ENCODE results near the gene MTARC2.
A peak's percentile ranks its signal among the peaks of the same experiment; 100 is the strongest.

MTARC2 gene

GRCh38 chr1:220785166-220786056, 37.3 kb downstream of the MTARC2 start:
- Histone ChIP-seq H3K9me3 (ENCODE audit: control insufficient read depth, low read length) (no peaks in the 10 kb centered on the region), H3K4me3 (ENCODE audit: insufficient read depth, low read depth, low read length) (no peak overlapping the region), H3K4me1 (ENCODE audit: control insufficient read depth, insufficient read depth, low read length) (peaks cover 5% of the 10 kb centered on the region), H3K27ac (ENCODE audit: insufficient read depth, low read depth, low read length, poor library complexity, severe bottlenecking) (no peak overlapping the region), H3K36me3 (ENCODE audit: control insufficient read depth, insufficient read depth, low read length) (no peaks in the 10 kb centered on the region), H3K27me3 (ENCODE audit: control insufficient read depth, insufficient read depth, low read length, poor library complexity, severe bottlenecking) (peaks cover 12% of the 10 kb centered on the region)
- WGBS, 2 experiments: 81 to 86% methylated on average over 11 of the region's 11 CpGs

- WGBS, 2 experiments: 19 to 20% methylated on average over 13 of the region's 13 CpGs
- no peak overlapping the region for H3K27ac ChIP-seq (ENCODE audit: insufficient read depth, low read depth, low read length, poor library complexity, severe bottlenecking)
These were observed 37.9 kb downstream of the MTARC2 start for GRCh38 chr1:220786057-220786336.

GRCh38 chr1:220786337-220787068, 38.4 kb downstream of the MTARC2 start, which contains the start of gene MTARC1:
TSS of gene MTARC1 (plus strand) at chr1:220786913. CDS start at chr1:220786945, 32 bp downstream.
- Histone ChIP-seq H3K27ac (ENCODE audit: insufficient read depth, low read depth, low read length, poor library complexity, severe bottlenecking) (no peak within 1 kb of the TSS), H3K27me3 (ENCODE audit: control insufficient read depth, insufficient read depth, low read length, poor library complexity, severe bottlenecking) (peaks cover 12% of the 10 kb centered on the region)
- WGBS, 2 experiments: 1% methylated on average over 54 to 55 of the region's 56 CpGs

More at GRCh38 chr1:220786057-220786336, 37.9 kb downstream of the MTARC2 start:
- H3K4me3 ChIP-seq (ENCODE audit: insufficient read depth, low read depth, low read length): peak overlapping the region; percentile 68
- no peaks in the 10 kb centered on the region for H3K36me3 ChIP-seq (ENCODE audit: control insufficient read depth, insufficient read depth, low read length)
- peaks cover 5% of the 10 kb centered on the region for H3K4me1 ChIP-seq (ENCODE audit: control insufficient read depth, insufficient read depth, low read length)
- H3K27me3 ChIP-seq (ENCODE audit: control insufficient read depth, insufficient read depth, low read length, poor library complexity, severe bottlenecking): peaks cover 12% of the 10 kb centered on the region
- H3K9me3 ChIP-seq (ENCODE audit: control insufficient read depth, low read length): no peaks in the 10 kb centered on the region

DNA sequence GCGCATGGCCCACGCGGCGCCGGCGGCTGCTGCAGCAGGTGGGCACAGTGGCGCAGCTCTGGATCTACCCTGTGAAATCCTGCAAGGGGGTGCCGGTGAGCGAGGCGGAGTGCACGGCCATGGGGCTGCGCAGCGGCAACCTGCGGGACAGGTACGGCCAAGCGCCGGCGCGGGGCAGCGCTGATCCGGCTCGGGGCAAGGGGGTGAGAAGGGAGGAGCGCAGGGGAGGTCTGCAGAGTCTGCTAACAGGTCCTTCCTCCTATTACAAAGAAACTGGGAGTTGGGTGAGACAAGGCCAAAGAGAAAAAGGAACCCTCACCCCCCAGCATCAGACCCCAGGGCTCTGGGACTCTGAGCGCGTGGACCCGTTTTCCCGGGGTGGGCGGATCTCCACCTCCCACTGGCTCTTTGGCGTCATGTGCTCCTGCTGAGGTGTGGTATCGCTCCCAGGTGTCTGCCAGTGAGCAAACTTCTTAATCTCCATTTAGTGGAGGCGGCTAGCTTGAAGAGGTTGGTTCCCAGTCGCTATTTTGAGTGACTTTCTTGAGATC, 39.0 kb downstream of the MTARC2 start:
- no peaks in the 10 kb centered on the region for H3K9me3 ChIP-seq (ENCODE audit: control insufficient read depth, low read length)
- 2% methylated on average over 31 to 32 of the region's 32 CpGs for WGBS, 2 experiments
- H3K36me3 ChIP-seq (ENCODE audit: control insufficient read depth, insufficient read depth, low read length): no peaks in the 10 kb centered on the region
- peaks cover 5% of the 10 kb centered on the region for H3K4me1 ChIP-seq (ENCODE audit: control insufficient read depth, insufficient read depth, low read length)
- peaks cover 12% of the 10 kb centered on the region for H3K27me3 ChIP-seq (ENCODE audit: control insufficient read depth, insufficient read depth, low read length, poor library complexity, severe bottlenecking)
- peak overlapping the region; percentile 68 for H3K4me3 ChIP-seq (ENCODE audit: insufficient read depth, low read depth, low read length)
- H3K27ac ChIP-seq (ENCODE audit: insufficient read depth, low read depth, low read length, poor library complexity, severe bottlenecking): no peak overlapping the region

More at GRCh38 chr1:220786337-220787068, 38.4 kb downstream of the MTARC2 start, which contains the start of gene MTARC1:
- Histone ChIP-seq H3K36me3 (ENCODE audit: control insufficient read depth, insufficient read depth, low read length) (no peaks in the 10 kb centered on the region), H3K9me3 (ENCODE audit: control insufficient read depth, low read length) (no peaks in the 10 kb centered on the region), H3K4me3 (ENCODE audit: insufficient read depth, low read depth, low read length) (peak within 1 kb of the TSS; percentile 68), H3K4me1 (ENCODE audit: control insufficient read depth, insufficient read depth, low read length) (peaks cover 5% of the 10 kb centered on the region)

- Histone ChIP-seq H3K27me3 (ENCODE audit: control insufficient read depth, insufficient read depth, low read length, poor library complexity, severe bottlenecking) (peaks cover 12% of the 10 kb centered on the region), H3K36me3 (ENCODE audit: control insufficient read depth, insufficient read depth, low read length) (no peaks in the 10 kb centered on the region), H3K4me3 (ENCODE audit: insufficient read depth, low read depth, low read length) (no peak overlapping the region), H3K9me3 (ENCODE audit: control insufficient read depth, low read length) (no peaks in the 10 kb centered on the region), H3K27ac (ENCODE audit: insufficient read depth, low read depth, low read length, poor library complexity, severe bottlenecking) (no peak overlapping the region), H3K4me1 (ENCODE audit: control insufficient read depth, insufficient read depth, low read length) (peaks cover 5% of the 10 kb centered on the region)
- WGBS, 2 experiments: 93 to 96% methylated on average over 7 of the region's 7 CpGs
These were observed 40.8 kb downstream of the MTARC2 start for GRCh38 chr1:220788900-220789299.

GRCh38 chr1:220789532-220790147, 41.5 kb downstream of the MTARC2 start:
- H3K9me3 ChIP-seq (ENCODE audit: control insufficient read depth, low read length): no peaks in the 10 kb centered on the region
- H3K36me3 ChIP-seq (ENCODE audit: control insufficient read depth, insufficient read depth, low read length): no peaks in the 10 kb centered on the region
- no peak overlapping the region for H3K4me3 ChIP-seq (ENCODE audit: insufficient read depth, low read depth, low read length)
- H3K4me1 ChIP-seq (ENCODE audit: control insufficient read depth, insufficient read depth, low read length): peaks cover 5% of the 10 kb centered on the region
- WGBS, 2 experiments: 96 to 97% methylated on average over 2 of the region's 2 CpGs
- H3K27ac ChIP-seq (ENCODE audit: insufficient read depth, low read depth, low read length, poor library complexity, severe bottlenecking): no peak overlapping the region
- peaks cover 12% of the 10 kb centered on the region for H3K27me3 ChIP-seq (ENCODE audit: control insufficient read depth, insufficient read depth, low read length, poor library complexity, severe bottlenecking)

- Histone ChIP-seq H3K4me3 (ENCODE audit: insufficient read depth, low read depth, low read length) (no peak overlapping the region), H3K27ac (ENCODE audit: insufficient read depth, low read depth, low read length, poor library complexity, severe bottlenecking) (no peak overlapping the region), H3K36me3 (ENCODE audit: control insufficient read depth, insufficient read depth, low read length) (no peaks in the 10 kb centered on the region), H3K9me3 (ENCODE audit: control insufficient read depth, low read length) (no peaks in the 10 kb centered on the region), H3K27me3 (ENCODE audit: control insufficient read depth, insufficient read depth, low read length, poor library complexity, severe bottlenecking) (peaks cover 8% of the 10 kb centered on the region), H3K4me1 (ENCODE audit: control insufficient read depth, insufficient read depth, low read length) (no peaks in the 10 kb centered on the region)
- WGBS, 2 experiments: 89 to 93% methylated on average over 6 of the region's 6 CpGs
These were observed 43.2 kb downstream of the MTARC2 start for GRCh38 chr1:220791285-220791684.

DNA sequence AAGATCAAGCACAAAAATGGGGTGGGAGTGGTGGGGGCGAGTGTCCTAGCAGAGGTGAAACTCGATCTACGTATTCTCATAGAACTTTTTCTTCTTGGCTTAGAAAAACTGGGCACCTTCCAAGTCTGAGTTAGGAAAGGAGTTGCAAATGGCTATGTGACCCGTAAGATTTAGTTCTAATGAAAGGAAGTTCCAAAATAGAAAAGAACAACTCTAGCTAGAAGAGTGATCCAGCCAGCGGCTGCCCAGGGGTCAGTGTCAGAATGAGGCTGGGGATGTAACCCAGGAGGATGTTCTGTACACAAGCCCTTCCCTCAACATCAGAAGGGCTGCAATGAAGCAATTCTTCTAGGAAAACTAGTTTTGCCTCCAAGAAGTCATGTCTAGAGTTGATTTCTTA, 43.8 kb downstream of the MTARC2 start:
- WGBS, 2 experiments: 94 to 96% methylated on average over 5 of the region's 5 CpGs
- H3K4me1 ChIP-seq (ENCODE audit: control insufficient read depth, insufficient read depth, low read length): no peaks in the 10 kb centered on the region

GRCh38 chr1:220796530-220796929, 48.4 kb downstream of the MTARC2 start:
- Histone ChIP-seq H3K4me1 (ENCODE audit: control insufficient read depth, insufficient read depth, low read length) (no peaks in the 10 kb centered on the region), H3K36me3 (ENCODE audit: control insufficient read depth, insufficient read depth, low read length) (no peaks in the 10 kb centered on the region), H3K9me3 (ENCODE audit: control insufficient read depth, low read length) (no peaks in the 10 kb centered on the region), H3K27me3 (ENCODE audit: control insufficient read depth, insufficient read depth, low read length, poor library complexity, severe bottlenecking) (no peaks in the 10 kb centered on the region), H3K4me3 (ENCODE audit: insufficient read depth, low read depth, low read length) (no peak overlapping the region), H3K27ac (ENCODE audit: insufficient read depth, low read depth, low read length, poor library complexity, severe bottlenecking) (no peak overlapping the region)
- WGBS, 2 experiments: 92 to 93% methylated on average over 10 of the region's 10 CpGs

More for the DNA sequence above, 43.8 kb downstream of the MTARC2 start:
- H3K27ac ChIP-seq (ENCODE audit: insufficient read depth, low read depth, low read length, poor library complexity, severe bottlenecking): no peak overlapping the region
- no peaks in the 10 kb centered on the region for H3K36me3 ChIP-seq (ENCODE audit: control insufficient read depth, insufficient read depth, low read length)
- no peaks in the 10 kb centered on the region for H3K9me3 ChIP-seq (ENCODE audit: control insufficient read depth, low read length)
- H3K4me3 ChIP-seq (ENCODE audit: insufficient read depth, low read depth, low read length): no peak overlapping the region
- peaks cover 8% of the 10 kb centered on the region for H3K27me3 ChIP-seq (ENCODE audit: control insufficient read depth, insufficient read depth, low read length, poor library complexity, severe bottlenecking)

DNA sequence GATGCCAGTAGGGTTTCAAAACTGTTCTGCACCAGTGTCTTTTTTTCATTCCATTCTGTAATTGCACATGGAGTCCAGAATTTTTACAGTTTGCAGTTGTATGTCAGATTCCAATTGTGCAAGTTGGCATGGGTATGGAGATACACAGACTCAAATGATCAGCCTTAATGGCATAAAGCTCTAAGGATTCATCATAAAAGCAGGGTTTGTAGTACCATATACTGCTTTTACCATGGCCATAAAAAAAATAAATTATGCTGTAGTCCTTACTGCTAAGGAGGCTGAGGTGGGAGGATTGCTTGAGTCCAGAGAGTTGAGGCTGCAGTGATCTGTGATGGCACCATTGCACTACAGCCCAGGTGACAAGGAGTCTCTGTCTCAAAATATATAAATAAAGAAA, 48.9 kb downstream of the MTARC2 start:
- H3K4me3 ChIP-seq (ENCODE audit: insufficient read depth, low read depth, low read length): no peak overlapping the region
- no peaks in the 10 kb centered on the region for H3K4me1 ChIP-seq (ENCODE audit: control insufficient read depth, insufficient read depth, low read length)
- no peaks in the 10 kb centered on the region for H3K27me3 ChIP-seq (ENCODE audit: control insufficient read depth, insufficient read depth, low read length, poor library complexity, severe bottlenecking)

More for the DNA sequence above, 48.9 kb downstream of the MTARC2 start:
- Histone ChIP-seq H3K9me3 (ENCODE audit: control insufficient read depth, low read length) (no peaks in the 10 kb centered on the region), H3K36me3 (ENCODE audit: control insufficient read depth, insufficient read depth, low read length) (no peaks in the 10 kb centered on the region), H3K27ac (ENCODE audit: insufficient read depth, low read depth, low read length, poor library complexity, severe bottlenecking) (no peak overlapping the region)
